ENCODE data around the gene CBS.

CBS gene

DNA sequence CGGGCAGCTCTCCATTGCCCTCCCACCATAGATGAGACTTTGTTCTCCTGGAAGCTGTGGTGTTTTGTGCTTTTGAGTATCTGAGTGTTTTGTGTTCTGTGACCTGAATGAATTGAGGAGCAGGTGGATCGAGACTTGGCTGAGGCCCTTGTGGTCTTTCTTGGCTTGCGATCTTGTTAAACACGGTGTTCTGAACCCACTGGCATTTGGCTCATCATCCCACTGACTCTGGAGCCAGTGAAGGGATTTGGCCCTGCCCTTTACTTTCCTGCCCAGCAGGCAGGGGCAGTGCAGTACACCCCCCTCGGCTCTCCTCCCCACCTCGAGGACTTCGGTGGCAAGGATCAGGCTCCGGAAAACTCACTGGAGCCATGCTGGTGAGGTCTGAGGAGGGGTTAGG, 70.7 kb downstream of the CBS start:
- DNase-seq (ENCODE audit: low read depth): no peak
- TF ChIP-seq, protein P1, sequence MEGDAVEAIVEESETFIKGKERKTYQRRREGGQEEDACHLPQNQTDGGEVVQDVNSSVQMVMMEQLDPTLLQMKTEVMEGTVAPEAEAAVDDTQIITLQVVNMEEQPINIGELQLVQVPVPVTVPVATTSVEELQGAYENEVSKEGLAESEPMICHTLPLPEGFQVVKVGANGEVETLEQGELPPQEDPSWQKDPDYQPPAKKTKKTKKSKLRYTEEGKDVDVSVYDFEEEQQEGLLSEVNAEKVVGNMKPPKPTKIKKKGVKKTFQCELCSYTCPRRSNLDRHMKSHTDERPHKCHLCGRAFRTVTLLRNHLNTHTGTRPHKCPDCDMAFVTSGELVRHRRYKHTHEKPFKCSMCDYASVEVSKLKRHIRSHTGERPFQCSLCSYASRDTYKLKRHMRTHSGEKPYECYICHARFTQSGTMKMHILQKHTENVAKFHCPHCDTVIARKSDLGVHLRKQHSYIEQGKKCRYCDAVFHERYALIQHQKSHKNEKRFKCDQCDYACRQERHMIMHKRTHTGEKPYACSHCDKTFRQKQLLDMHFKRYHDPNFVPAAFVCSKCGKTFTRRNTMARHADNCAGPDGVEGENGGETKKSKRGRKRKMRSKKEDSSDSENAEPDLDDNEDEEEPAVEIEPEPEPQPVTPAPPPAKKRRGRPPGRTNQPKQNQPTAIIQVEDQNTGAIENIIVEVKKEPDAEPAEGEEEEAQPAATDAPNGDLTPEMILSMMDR (conservative IDR thresholded peaks at IDR 0.05; ENCODE audit: control insufficient read depth, insufficient read depth, low read depth, low read length): no peak
- H3K4me3 ChIP-seq (ENCODE audit: control insufficient read depth, low read depth, low read length): no peak overlapping the region
